Measurements from ENCODE around the gene PTK6.

Gene PTK6

DNA sequence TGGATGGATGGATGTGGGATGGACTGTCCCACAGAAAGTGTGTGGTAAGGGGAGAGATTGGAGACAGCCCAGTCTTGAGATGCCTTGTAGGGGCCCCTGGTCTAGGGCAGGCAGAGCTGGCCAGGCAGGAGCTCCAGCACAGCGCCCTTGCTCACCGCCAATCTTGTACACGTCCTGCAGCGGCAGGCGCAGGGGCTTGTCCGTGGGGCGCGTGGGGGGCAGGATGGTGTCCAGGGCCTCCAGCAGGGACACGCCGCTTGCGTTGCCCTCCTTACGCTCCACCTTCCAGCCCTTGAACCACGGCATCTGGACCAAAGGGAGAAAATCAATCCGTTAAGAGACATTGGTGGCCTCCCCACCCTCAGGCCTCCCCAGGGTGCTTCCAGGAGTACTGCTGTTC, 44.2 kb downstream of the PTK6 start:
- H3F3A ChIP-seq (ENCODE audit: insufficient read depth, low read length): no peaks in the 10 kb centered on the region
- H3K9me3 ChIP-seq (ENCODE audit: low read length): no peaks in the 10 kb centered on the region
- no peak overlapping the region for H2AFZ ChIP-seq (ENCODE audit: low read length)
- no peaks in the 10 kb centered on the region for H3K36me3 ChIP-seq (ENCODE audit: insufficient read depth, low read length)
- H3K9ac ChIP-seq (ENCODE audit: low read length): no peak overlapping the region
- H3K9me2 ChIP-seq (ENCODE audit: low read depth, low read length): no peaks in the 10 kb centered on the region
- no peak overlapping the region for H3K27ac ChIP-seq (ENCODE audit: low read depth, low read length, poor library complexity, severe bottlenecking)
- no peaks in the 10 kb centered on the region for H3K79me2 ChIP-seq (ENCODE audit: insufficient read depth, low read length)
- H3K4me2 ChIP-seq (ENCODE audit: low read length): no peak overlapping the region
- no peak overlapping the region for H3K4me3 ChIP-seq (ENCODE audit: low read depth, low read length, poor library complexity, severe bottlenecking)
- no peaks in the 10 kb centered on the region; the same call in 1 of the 2 replicates for H3K27me3 ChIP-seq (ENCODE audit: insufficient read depth, low read length)
- no peaks in the 10 kb centered on the region for H4K20me1 ChIP-seq (ENCODE audit: insufficient read depth, low read length)
- H3K4me1 ChIP-seq (ENCODE audit: insufficient read depth, low read length, severe bottlenecking): no peaks in the 10 kb centered on the region
- no peak for TF ChIP-seq EZH2 (IDR thresholded peaks at IDR 0.05; ENCODE audit: borderline replicate concordance, low read length)
- TF ChIP-seq, protein P1, sequence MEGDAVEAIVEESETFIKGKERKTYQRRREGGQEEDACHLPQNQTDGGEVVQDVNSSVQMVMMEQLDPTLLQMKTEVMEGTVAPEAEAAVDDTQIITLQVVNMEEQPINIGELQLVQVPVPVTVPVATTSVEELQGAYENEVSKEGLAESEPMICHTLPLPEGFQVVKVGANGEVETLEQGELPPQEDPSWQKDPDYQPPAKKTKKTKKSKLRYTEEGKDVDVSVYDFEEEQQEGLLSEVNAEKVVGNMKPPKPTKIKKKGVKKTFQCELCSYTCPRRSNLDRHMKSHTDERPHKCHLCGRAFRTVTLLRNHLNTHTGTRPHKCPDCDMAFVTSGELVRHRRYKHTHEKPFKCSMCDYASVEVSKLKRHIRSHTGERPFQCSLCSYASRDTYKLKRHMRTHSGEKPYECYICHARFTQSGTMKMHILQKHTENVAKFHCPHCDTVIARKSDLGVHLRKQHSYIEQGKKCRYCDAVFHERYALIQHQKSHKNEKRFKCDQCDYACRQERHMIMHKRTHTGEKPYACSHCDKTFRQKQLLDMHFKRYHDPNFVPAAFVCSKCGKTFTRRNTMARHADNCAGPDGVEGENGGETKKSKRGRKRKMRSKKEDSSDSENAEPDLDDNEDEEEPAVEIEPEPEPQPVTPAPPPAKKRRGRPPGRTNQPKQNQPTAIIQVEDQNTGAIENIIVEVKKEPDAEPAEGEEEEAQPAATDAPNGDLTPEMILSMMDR (IDR thresholded peaks at IDR 0.05; ENCODE audit: low read length): no peak

DNA sequence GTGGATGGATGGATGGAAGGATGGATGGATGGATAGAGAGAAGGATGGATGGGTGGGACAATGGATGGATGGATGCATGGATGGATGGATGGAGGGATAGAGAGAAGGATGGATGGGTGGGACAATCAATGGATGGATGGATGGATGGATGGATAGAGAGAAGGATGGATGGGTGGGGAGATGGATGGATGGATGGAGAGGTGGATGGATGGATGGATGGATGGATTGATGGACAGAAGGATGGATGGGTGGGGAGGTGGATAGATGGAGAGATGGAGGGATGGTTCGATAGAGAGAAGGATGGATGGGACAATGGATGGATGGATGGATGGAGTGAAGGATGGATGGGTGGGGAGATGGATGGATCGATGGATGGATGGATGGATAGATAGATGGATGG, 44.7 kb downstream of the PTK6 start:
- Histone ChIP-seq H3K9ac (ENCODE audit: low read length) (no peak overlapping the region), H3K4me1 (ENCODE audit: insufficient read depth, low read length, severe bottlenecking) (no peaks in the 10 kb centered on the region), H3K9me3 (ENCODE audit: low read length) (no peaks in the 10 kb centered on the region), H3K79me2 (ENCODE audit: insufficient read depth, low read length) (no peaks in the 10 kb centered on the region), H3K4me2 (ENCODE audit: low read length) (no peak overlapping the region), H4K20me1 (ENCODE audit: insufficient read depth, low read length) (no peaks in the 10 kb centered on the region), H3K27me3 (ENCODE audit: insufficient read depth, low read length) (no peaks in the 10 kb centered on the region; the same call in 1 of the 2 replicates), H2AFZ (ENCODE audit: low read length) (no peak overlapping the region), H3K36me3 (ENCODE audit: insufficient read depth, low read length) (no peaks in the 10 kb centered on the region), H3F3A (ENCODE audit: insufficient read depth, low read length) (no peaks in the 10 kb centered on the region), H3K4me3 (ENCODE audit: low read depth, low read length, poor library complexity, severe bottlenecking) (no peak overlapping the region), H3K9me2 (ENCODE audit: low read depth, low read length) (no peaks in the 10 kb centered on the region), H3K27ac (ENCODE audit: low read depth, low read length, poor library complexity, severe bottlenecking) (no peak overlapping the region)
- no peak for TF ChIP-seq EZH2 (IDR thresholded peaks at IDR 0.05; ENCODE audit: borderline replicate concordance, low read length)
- TF ChIP-seq, protein P1 (IDR thresholded peaks at IDR 0.05; ENCODE audit: low read length): no peak

- no peak overlapping the region for H2AFZ ChIP-seq (ENCODE audit: low read length)
- H3K4me1 ChIP-seq (ENCODE audit: insufficient read depth, low read length, severe bottlenecking): no peaks in the 10 kb centered on the region
- no peaks in the 10 kb centered on the region for H3K36me3 ChIP-seq (ENCODE audit: insufficient read depth, low read length)
- H3K9ac ChIP-seq (ENCODE audit: low read length): no peak overlapping the region
- H3K79me2 ChIP-seq (ENCODE audit: insufficient read depth, low read length): no peaks in the 10 kb centered on the region
- H3K27me3 ChIP-seq (ENCODE audit: insufficient read depth, low read length): no peaks in the 10 kb centered on the region; the same call in 1 of the 2 replicates
- H3K9me2 ChIP-seq (ENCODE audit: low read depth, low read length): no peaks in the 10 kb centered on the region
- no peaks in the 10 kb centered on the region for H3F3A ChIP-seq (ENCODE audit: insufficient read depth, low read length)
- no peaks in the 10 kb centered on the region for H3K9me3 ChIP-seq (ENCODE audit: low read length)
- H4K20me1 ChIP-seq (ENCODE audit: insufficient read depth, low read length): no peaks in the 10 kb centered on the region
- H3K4me3 ChIP-seq (ENCODE audit: low read depth, low read length, poor library complexity, severe bottlenecking): no peak overlapping the region
- H3K27ac ChIP-seq (ENCODE audit: low read depth, low read length, poor library complexity, severe bottlenecking): no peak overlapping the region
- TF ChIP-seq, protein P1 (IDR thresholded peaks at IDR 0.05; ENCODE audit: low read length): no peak
- TF ChIP-seq EZH2 (IDR thresholded peaks at IDR 0.05; ENCODE audit: borderline replicate concordance, low read length): no peak
- H3K4me2 ChIP-seq (ENCODE audit: low read length): no peak overlapping the region
Measured at GRCh38 chr20:63491635-63492230, 45.4 kb downstream of the PTK6 start.
